ENCODE data around the gene PER2. TPM values are rescaled to one million over a fixed set of nuclear protein-coding genes. Genes with fewer than 3 reads are reported as not detected.

Gene PER2
- total and polyA plus RNA-seq, 10 of the 15 experiments (the other 5 are each of a cell fraction or from before 2014, with no cell fraction given) = 1.5 to 15.1 (median 4.6) TPM

DNA sequence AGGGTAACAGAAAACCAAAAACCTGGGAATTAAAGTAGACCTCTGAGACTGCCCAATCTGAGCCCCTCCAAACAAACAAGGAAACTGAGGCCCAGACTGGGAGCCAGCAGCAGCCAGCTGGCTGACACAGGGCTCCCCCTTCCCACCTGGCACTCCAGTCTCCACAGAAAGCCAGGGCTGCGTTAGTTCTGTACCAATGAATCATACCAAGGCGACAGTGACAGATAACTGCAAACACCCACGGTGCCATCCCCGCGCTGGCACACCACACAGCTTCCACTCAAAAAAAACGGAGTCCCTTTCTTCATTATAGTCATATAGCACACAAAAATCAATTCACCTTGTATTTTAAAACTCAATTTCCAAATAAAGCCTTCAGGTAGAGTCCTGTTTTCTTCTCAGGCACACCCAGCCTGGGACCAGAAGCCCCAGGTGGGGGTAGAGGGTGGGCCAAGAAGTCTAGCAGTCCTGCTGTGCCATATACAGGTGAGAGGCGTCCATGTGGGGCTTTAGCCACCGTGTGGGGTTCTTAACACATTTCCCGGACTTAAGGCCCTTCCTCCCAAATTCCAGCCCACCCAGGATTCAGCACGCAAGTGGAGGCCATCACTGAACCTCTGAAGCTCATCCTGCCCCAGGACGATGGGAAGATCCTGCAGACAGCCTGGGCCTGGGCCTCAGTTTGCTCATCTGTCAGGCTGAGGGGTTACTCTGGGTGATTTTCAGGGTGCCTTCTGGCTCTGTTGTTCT is 1.2 kb downstream of the PER2 start:
- Histone ChIP-seq H3K36me3 (ENCODE audit: control insufficient read depth in 2 of 2, insufficient read depth in 2 of 2, low read length in 1 of 2) (no peaks in the 10 kb centered on the region; a peak in 1 of 4 replicates), H3K9ac (ENCODE audit: control insufficient read depth, insufficient read depth, low read length) (peak overlapping the region; percentile 79), H4K20me1 (ENCODE audit: control insufficient read depth, insufficient read depth) (no peaks in the 10 kb centered on the region; the same call in 1 of the 2 replicates), H3K4me1 (ENCODE audit: control insufficient read depth, insufficient read depth, low read length) (peaks cover 15% of the 10 kb centered on the region), H3K27ac (ENCODE audit: control insufficient read depth, insufficient read depth) (no peak overlapping the region), H3K4me3 (peak overlapping the region; percentile 98), H3K4me2 (ENCODE audit: control insufficient read depth, insufficient read depth) (peak overlapping the region; percentile 88), H2AFZ (ENCODE audit: control insufficient read depth, low read depth, low read length) (no peak overlapping the region), H3K27me3 (replicated peaks in 1 of 2; ENCODE audit: control insufficient read depth in 2 of 2, insufficient read depth in 2 of 2, low read length in 1 of 2) (no peaks in the 10 kb centered on the region), H3K79me2 (ENCODE audit: control insufficient read depth, insufficient read depth, low read length) (peaks cover 39% of the 10 kb centered on the region), H3K9me3 (replicated peaks; ENCODE audit: control insufficient read depth, insufficient read depth, low read length) (no peaks in the 10 kb centered on the region)
- no peak for DNase-seq (ENCODE audit: low read depth, low spot score)
- in situ Hi-C loops (cut with MboI) = no loop called here
- POLR2A ChIA-PET = interaction anchor here (1.1 kb wide), 1 partner anchor 83 kb away, joined by 3 read pairs; no protein-coding TSS in a partner anchor
- BruUV-seq (replicated peaks) = no TSS peak
- TF ChIP-seq IRF4 (IDR thresholded peaks at IDR 0.05; ENCODE audit: low read depth, low read length) = no peak
- no peak for TF ChIP-seq FOXM1 (IDR thresholded peaks at IDR 0.05; ENCODE audit: low read depth, low read length)
- TF ChIP-seq, protein P1, sequence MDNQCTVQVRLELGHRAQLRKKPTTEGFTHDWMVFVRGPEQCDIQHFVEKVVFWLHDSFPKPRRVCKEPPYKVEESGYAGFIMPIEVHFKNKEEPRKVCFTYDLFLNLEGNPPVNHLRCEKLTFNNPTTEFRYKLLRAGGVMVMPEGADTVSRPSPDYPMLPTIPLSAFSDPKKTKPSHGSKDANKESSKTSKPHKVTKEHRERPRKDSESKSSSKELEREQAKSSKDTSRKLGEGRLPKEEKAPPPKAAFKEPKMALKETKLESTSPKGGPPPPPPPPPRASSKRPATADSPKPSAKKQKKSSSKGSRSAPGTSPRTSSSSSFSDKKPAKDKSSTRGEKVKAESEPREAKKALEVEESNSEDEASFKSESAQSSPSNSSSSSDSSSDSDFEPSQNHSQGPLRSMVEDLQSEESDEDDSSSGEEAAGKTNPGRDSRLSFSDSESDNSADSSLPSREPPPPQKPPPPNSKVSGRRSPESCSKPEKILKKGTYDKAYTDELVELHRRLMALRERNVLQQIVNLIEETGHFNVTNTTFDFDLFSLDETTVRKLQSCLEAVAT (IDR thresholded peaks at IDR 0.05) = no peak
- no peak for TF ChIP-seq PAX5 (IDR thresholded peaks at IDR 0.05; ENCODE audit: borderline replicate concordance, low read depth, low read length)
- TF ChIP-seq RBBP5 (conservative IDR thresholded peaks at IDR 0.05) = no peak
- TF ChIP-seq ZBED1 (IDR thresholded peaks at IDR 0.05; ENCODE audit: borderline replicate concordance) = no peak
- no peak for TF ChIP-seq SRF (IDR thresholded peaks at IDR 0.05; ENCODE audit: low read depth in 2 of 2, low read length in 2 of 2)
- TF ChIP-seq SREBF2 (IDR thresholded peaks at IDR 0.05; ENCODE audit: low read length) = no peak
- no peak for TF ChIP-seq TCF7 (IDR thresholded peaks at IDR 0.05; ENCODE audit: borderline replicate concordance)
- TF ChIP-seq HDAC2 (IDR thresholded peaks at IDR 0.05) = no peak
- ATAC-seq = no peak
- whole genome bisulfite sequencing (ENCODE audit: insufficient coverage, insufficient replicate concordance, low lambda C conversion rate, missing lambda C conversion rate) = 43% methylated on average over 11 of the region's 11 CpGs
- RAD21 ChIA-PET (ENCODE audit: unreplicated experiment) = no interaction called here
- CTCF ChIA-PET = interaction anchor here (0.7 to 5.0 kb wide), 3 partner anchors 8 to 144 kb away, joined by 3 to 27 read pairs (median 4); no protein-coding TSS in a partner anchor
- SMC1A ChIA-PET (ENCODE audit: uncharacterized antibody, unreplicated experiment) = interaction anchor here (1.0 to 1.6 kb wide), 2 partner anchors 24 to 27 kb away, joined by 3 to 4 read pairs; no protein-coding TSS in a partner anchor
- intact Hi-C loops (cut with micrococcal nuclease; ENCODE audit: unreplicated experiment) = no loop called here
- FAIRE-seq = no peak

Data from GM12878 (cell line).